Measurements from ENCODE around the gene ABCG5.

GRCh38 chr2:43796206-43796605 lies 42.4 kb downstream of the ABCG5 start:
- TF ChIP-seq CTCF (optimal IDR thresholded peaks at IDR 0.05 in 1 of 3, IDR thresholded peaks at IDR 0.05 in 1 of 3, conservative IDR thresholded peaks at IDR 0.05 in 1 of 3; ENCODE audit: extremely low read depth in 1 of 3, insufficient read depth in 2 of 3, low read length in 3 of 3) (no peak), EZH2 (IDR thresholded peaks at IDR 0.05; ENCODE audit: low read length) (no peak)
